HepG2 (cell line): ENCODE data around the gene AGK. TPM values are rescaled to one million over a fixed set of nuclear protein-coding genes. Genes with fewer than 3 reads are reported as not detected.

Experiments used
- CCAR2 ChIP-seq: fragments of 200-400 bp; formaldehyde crosslinking; optimal IDR thresholded peaks from 2 replicates; pipeline ENCODE3; 2018; ENCODE audit warnings: low read depth, mild to moderate bottlenecking, low read length, moderate library complexity
- CEBPG ChIP-seq: IDR thresholded peaks from 2 replicates; pipeline ENCODE4 v1.6.1; 2016
- CSRNP1 ChIP-seq: sonication (generic); formaldehyde crosslinking; IDR thresholded peaks from 2 replicates; pipeline ENCODE4 v1.8.1; 2023; ENCODE audit warnings: mild to moderate bottlenecking, missing genetic modification reagents
- CSRNP2 ChIP-seq: sonication (generic); formaldehyde crosslinking; conservative IDR thresholded peaks from 2 replicates; pipeline ENCODE4 v1.8.0; 2022; ENCODE audit warnings: low read depth, missing genetic modification reagents
- GLI4 ChIP-seq: sonication (generic); formaldehyde crosslinking; IDR thresholded peaks from 2 replicates; pipeline ENCODE4 v1.5.1; 2020; ENCODE audit warnings: missing genetic modification reagents, mild to moderate bottlenecking, moderate library complexity, borderline replicate concordance
- HINFP ChIP-seq: sonication (generic); formaldehyde crosslinking; IDR thresholded peaks from 2 replicates; pipeline ENCODE4 v1.4.0; 2020; ENCODE audit warnings: low read depth, mild to moderate bottlenecking, missing genetic modification reagents
- JARID2 ChIP-seq: sonication (generic); formaldehyde crosslinking; IDR thresholded peaks from 2 replicates; pipeline ENCODE4 v1.8.1; 2023; ENCODE audit warnings: missing genetic modification reagents, inconsistent platforms; ENCODE audit not compliant: insufficient replicate concordance
- JDP2 ChIP-seq: sonication (generic); formaldehyde crosslinking; IDR thresholded peaks from 2 replicates; pipeline ENCODE4 v1.8.1; 2022; ENCODE audit warnings: missing genetic modification reagents, borderline replicate concordance
- MEF2D ChIP-seq: sonication (generic); formaldehyde crosslinking; IDR thresholded peaks from 2 replicates; pipeline ENCODE4 v1.5.1; 2020; ENCODE audit warnings: mild to moderate bottlenecking, missing genetic modification reagents
- NFE2 ChIP-seq: sonication (generic); formaldehyde crosslinking; IDR thresholded peaks from 2 replicates; pipeline ENCODE4 v1.4.0; 2020; ENCODE audit warnings: missing genetic modification reagents
- NFIB ChIP-seq: sonication (generic); formaldehyde crosslinking; IDR thresholded peaks from 2 replicates; pipeline ENCODE4 v1.9.0; 2021; ENCODE audit warnings: missing genetic modification reagents, mild to moderate bottlenecking, borderline replicate concordance
- NFIC ChIP-seq: IDR thresholded peaks from 2 replicates; pipeline ENCODE4 v1.6.1; 2012; ENCODE audit warnings: mild to moderate bottlenecking, low read length, inconsistent platforms
- TARDBP ChIP-seq: sonication (generic); formaldehyde crosslinking; IDR thresholded peaks from 2 replicates; pipeline ENCODE4 v1.8.0; 2022; ENCODE audit warnings: mild to moderate bottlenecking, missing genetic modification reagents
- ZBED4 ChIP-seq: sonication (generic); formaldehyde crosslinking; IDR thresholded peaks from 2 replicates; pipeline ENCODE4 v1.4.0; 2020; ENCODE audit warnings: missing genetic modification reagents, borderline replicate concordance
- ZFP36L1 ChIP-seq: sonication (generic); formaldehyde crosslinking; IDR thresholded peaks from 2 replicates; pipeline ENCODE4 v1.8.0; 2022; ENCODE audit warnings: mild to moderate bottlenecking, missing genetic modification reagents, moderate library complexity
- ZNF136 ChIP-seq: sonication (generic); formaldehyde crosslinking; IDR thresholded peaks from 2 replicates; pipeline ENCODE4 v1.8.1; 2022; ENCODE audit warnings: low read depth, mild to moderate bottlenecking, moderate library complexity, missing genetic modification reagents
- ZNF580 ChIP-seq: IDR thresholded peaks from 2 replicates; pipeline ENCODE4 v1.6.1; 2016; ENCODE audit warnings: low read depth, borderline replicate concordance
- ZNF75D ChIP-seq: sonication (generic); formaldehyde crosslinking; IDR thresholded peaks from 2 replicates; pipeline ENCODE4 v1.8.1; 2023; ENCODE audit warnings: missing genetic modification reagents, mild to moderate bottlenecking, borderline replicate concordance
- polyA plus RNA-seq, 8 experiments: library from polyadenylated mRNA; depleted of rRNA in 3 of 8; stranded (reverse) in 7 of 8; unstranded in 1 of 8; fragments of >200 nt; fragmentation: Illumina TruSeq in 4 of 8; extraction: Trizol in 4 of 8; gene quantifications; 2 replicates each; pipeline versions ENCODE4 v1.2.1 to v1.2.3, GENCODE V29; 2011 to 2016; ENCODE audit warnings: low read depth in 4 of 8, missing spikeins in 1 of 8, mixed read lengths in 1 of 8; ENCODE audit not compliant: insufficient read depth in 1 of 8
- total RNA-seq, 5 experiments: library from RNA; depleted of rRNA; stranded (reverse); fragments of >200 nt; fragmentation: Illumina TruSeq; extraction: Trizol; gene quantifications; 2 replicates each; pipeline ENCODE4 v1.2.3, GENCODE V29; 2016; ENCODE audit warnings: low read depth in 1 of 5

AGK gene
- total and polyA plus RNA-seq, 2 of the 13 experiments (the other 11 are each of a cell fraction or from before 2014, with no cell fraction given) = 23.7 to 30.1 TPM

GRCh38 chr7:141551094-141551781 lies at the start of gene AGK (continued):
- TF ChIP-seq CSRNP1 (CRISPR knock-in tag) (no peak), MEF2D (CRISPR knock-in tag) (no peak), ZFP36L1 (CRISPR knock-in tag) (no peak), ZBED4 (CRISPR knock-in tag) (peak; percentile 93), GLI4 (CRISPR knock-in tag) (no peak), NFIB (CRISPR knock-in tag) (no peak), HINFP (0 out of 2 replicates have a peak, but pooled peaks have one; percentile 25), CEBPG (CRISPR knock-in tag) (no peak; the same call in none of the 2 replicates), ZNF580 (peak; percentile 63; the same call in 1 of the 2 replicates), JDP2 (CRISPR knock-in tag) (no peak), NFIC (no peak), JARID2 (no peak), ZNF136 (CRISPR knock-in tag) (no peak), NFE2 (CRISPR knock-in tag) (no peak), CCAR2 (no peak), CSRNP2 (CRISPR knock-in tag) (no peak; the same call in 1 of the 2 replicates), ZNF75D (CRISPR knock-in tag) (no peak), TARDBP (CRISPR knock-in tag) (no peak; the same call in 1 of the 2 replicates)
